ENCODE data around the gene TPTE2.
A peak's percentile ranks its signal among the peaks of the same experiment; 100 is the strongest.
"Not testable (repeated sequence)": the region's sequence is repeated elsewhere in the genome, so short reads cannot be mapped to it uniquely, and the experiment has no call there.

TPTE2 gene

GRCh38 chr13:19561127-19561582, at the start of gene TPTE2:
TSS of gene TPTE2 (minus strand) at chr13:19561532. CDS start at chr13:19503234, 58,298 bp downstream.
- not testable (repeated sequence) for H3K9me3 ChIP-seq (ENCODE audit: low read depth, low read length); DNase-seq (ENCODE audit: low read depth, low spot score)

GRCh38 chr13:19607523-19608078, 46.3 kb upstream of the TPTE2 start:
- H3K36me3 ChIP-seq (ENCODE audit: insufficient read depth, low read length), result peaks cover 51% of the 10 kb centered on the region
- no peak for DNase-seq (ENCODE audit: low read depth, low spot score)
- no peak overlapping the region for H3K27ac ChIP-seq
- H3K4me3 ChIP-seq, result no peak overlapping the region
- H3K9ac ChIP-seq (ENCODE audit: insufficient read length), result no peak overlapping the region
- no peaks in the 10 kb centered on the region for H3K9me3 ChIP-seq (ENCODE audit: low read depth, low read length)
- TF ChIP-seq FOXP2 (optimal IDR thresholded peaks at IDR 0.05; ENCODE audit: control extremely low read depth, extremely low read length, insufficient read depth), result no peak
- TF ChIP-seq EZH2 (IDR thresholded peaks at IDR 0.05), result no peak
- no peak for TF ChIP-seq POLR2AphosphoS5 (IDR thresholded peaks at IDR 0.05; ENCODE audit: borderline replicate concordance, low read depth, low read length)

More at GRCh38 chr13:19561127-19561582, at the start of gene TPTE2:
- not testable (repeated sequence) for H3K27ac ChIP-seq; H3K36me3 ChIP-seq (ENCODE audit: insufficient read depth, low read length); H3K9ac ChIP-seq (ENCODE audit: insufficient read length); H3K4me3 ChIP-seq

GRCh38 chr13:19606737-19607136, 45.4 kb upstream of the TPTE2 start:
- Histone ChIP-seq H3K9me3 (ENCODE audit: low read depth, low read length) (no peaks in the 10 kb centered on the region), H3K4me3 (no peak overlapping the region), H3K36me3 (ENCODE audit: insufficient read depth, low read length) (peaks cover 51% of the 10 kb centered on the region), H3K27ac (no peak overlapping the region), H3K9ac (ENCODE audit: insufficient read length) (no peak overlapping the region)
- no peak for DNase-seq (ENCODE audit: low read depth, low spot score)
- TF ChIP-seq EZH2 (IDR thresholded peaks at IDR 0.05), result no peak
- TF ChIP-seq FOXP2 (optimal IDR thresholded peaks at IDR 0.05; ENCODE audit: control extremely low read depth, extremely low read length, insufficient read depth), result no peak
- TF ChIP-seq POLR2AphosphoS5 (IDR thresholded peaks at IDR 0.05; ENCODE audit: borderline replicate concordance, low read depth, low read length), result no peak

GRCh38 chr13:19606152-19606551, 44.8 kb upstream of the TPTE2 start:
- Histone ChIP-seq H3K36me3 (ENCODE audit: insufficient read depth, low read length) (peaks cover 48% of the 10 kb centered on the region), H3K9ac (ENCODE audit: insufficient read length) (no peak overlapping the region), H3K27ac (no peak overlapping the region), H3K4me3 (no peak overlapping the region), H3K9me3 (ENCODE audit: low read depth, low read length) (no peaks in the 10 kb centered on the region)
- TF ChIP-seq FOXP2 (optimal IDR thresholded peaks at IDR 0.05; ENCODE audit: control extremely low read depth, extremely low read length, insufficient read depth) (no peak), POLR2AphosphoS5 (IDR thresholded peaks at IDR 0.05; ENCODE audit: borderline replicate concordance, low read depth, low read length) (no peak), EZH2 (IDR thresholded peaks at IDR 0.05) (no peak)
- DNase-seq (ENCODE audit: low read depth, low spot score), result no peak

- no peak overlapping the region for H3K4me3 ChIP-seq
- DNase-seq (ENCODE audit: low read depth, low spot score), result no peak
- H3K27ac ChIP-seq, result no peak overlapping the region
- peaks cover 48% of the 10 kb centered on the region for H3K36me3 ChIP-seq (ENCODE audit: insufficient read depth, low read length)
- H3K9ac ChIP-seq (ENCODE audit: insufficient read length), result no peak overlapping the region
- H3K9me3 ChIP-seq (ENCODE audit: low read depth, low read length), result no peaks in the 10 kb centered on the region
- TF ChIP-seq FOXP2 (optimal IDR thresholded peaks at IDR 0.05; ENCODE audit: control extremely low read depth, extremely low read length, insufficient read depth), result no peak
- TF ChIP-seq EZH2 (IDR thresholded peaks at IDR 0.05), result no peak
- no peak for TF ChIP-seq POLR2AphosphoS5 (IDR thresholded peaks at IDR 0.05; ENCODE audit: borderline replicate concordance, low read depth, low read length)
Measured at GRCh38 chr13:19605161-19605955, 44.0 kb upstream of the TPTE2 start.

- H3K4me3 ChIP-seq, result no peak overlapping the region
- H3K9ac ChIP-seq (ENCODE audit: insufficient read length), result no peak overlapping the region
- no peaks in the 10 kb centered on the region for H3K9me3 ChIP-seq (ENCODE audit: low read depth, low read length)
- no peak for DNase-seq (ENCODE audit: low read depth, low spot score)
- H3K36me3 ChIP-seq (ENCODE audit: insufficient read depth, low read length), result peaks cover 48% of the 10 kb centered on the region
- no peak for TF ChIP-seq POLR2AphosphoS5 (IDR thresholded peaks at IDR 0.05; ENCODE audit: borderline replicate concordance, low read depth, low read length)
- TF ChIP-seq FOXP2 (optimal IDR thresholded peaks at IDR 0.05; ENCODE audit: control extremely low read depth, extremely low read length, insufficient read depth), result no peak
- TF ChIP-seq EZH2 (IDR thresholded peaks at IDR 0.05), result no peak
- no peak overlapping the region for H3K27ac ChIP-seq
Measured at GRCh38 chr13:19604306-19604705, 43.0 kb upstream of the TPTE2 start.

- DNase-seq (ENCODE audit: low read depth, low spot score), result no peak
- H3K4me3 ChIP-seq, result peak overlapping the region; percentile 91
- 0 out of 2 replicates have a peak overlapping the region, but pooled peaks have one; percentile 31 for H3K27ac ChIP-seq
- H3K36me3 ChIP-seq (ENCODE audit: insufficient read depth, low read length), result peaks cover 32% of the 10 kb centered on the region
- H3K9ac ChIP-seq (ENCODE audit: insufficient read length), result peak overlapping the region; percentile 88
- TF ChIP-seq POLR2AphosphoS5 (IDR thresholded peaks at IDR 0.05; ENCODE audit: borderline replicate concordance, low read depth, low read length), result peak; percentile 46; the same call in 1 of the 2 replicates
- no peak for TF ChIP-seq FOXP2 (optimal IDR thresholded peaks at IDR 0.05; ENCODE audit: control extremely low read depth, extremely low read length, insufficient read depth)
- no peaks in the 10 kb centered on the region for H3K9me3 ChIP-seq (ENCODE audit: low read depth, low read length)
Measured at GRCh38 chr13:19601749-19602725, 40.7 kb upstream of the TPTE2 start.

GRCh38 chr13:19597523-19597922, 36.2 kb upstream of the TPTE2 start:
- no peaks in the 10 kb centered on the region for H3K36me3 ChIP-seq (ENCODE audit: insufficient read depth, low read length)
- H3K27ac ChIP-seq, result no peak overlapping the region
- DNase-seq (ENCODE audit: low read depth, low spot score), result no peak
- H3K9me3 ChIP-seq (ENCODE audit: low read depth, low read length), result no peaks in the 10 kb centered on the region
- no peak overlapping the region for H3K9ac ChIP-seq (ENCODE audit: insufficient read length)
- H3K4me3 ChIP-seq, result no peak overlapping the region
- TF ChIP-seq EZH2 (IDR thresholded peaks at IDR 0.05) (no peak), FOXP2 (optimal IDR thresholded peaks at IDR 0.05; ENCODE audit: control extremely low read depth, extremely low read length, insufficient read depth) (no peak), POLR2AphosphoS5 (IDR thresholded peaks at IDR 0.05; ENCODE audit: borderline replicate concordance, low read depth, low read length) (no peak)
